HG02798 (cell line): Measurements from ENCODE around the gene OR6N1.

Source experiments
- ATAC-seq: cut with Tn5 transposase; IDR thresholded peaks from one replicate; pipeline ENCODE4 v1.9.1; 2021; ENCODE audit warnings: mild to moderate bottlenecking; ENCODE audit not compliant: unreplicated experiment, poor library complexity

OR6N1 gene

DNA sequence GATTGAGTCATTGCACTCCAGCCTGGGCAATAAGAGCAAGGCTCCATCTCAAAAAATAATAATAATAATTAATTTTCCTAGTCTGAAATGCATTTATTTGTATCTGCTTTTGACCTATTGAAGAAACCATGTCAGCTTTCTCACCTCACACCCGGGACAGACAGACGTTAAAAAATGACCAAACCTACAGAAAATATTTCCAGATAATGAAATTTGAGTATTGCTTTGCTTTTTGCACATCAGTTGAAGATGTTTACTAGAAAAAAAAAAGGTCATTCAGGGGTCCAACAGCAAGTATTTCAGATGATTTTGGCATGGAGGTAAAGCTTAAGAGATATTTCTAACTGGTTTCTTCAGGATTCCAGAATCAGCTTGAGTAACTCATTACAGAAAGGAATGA, 17.6 kb downstream of the OR6N1 start, which contains the start of gene OR6K6:
TSS of gene OR6K6 (plus strand) at position 301 of the 400 bp plus-strand sequence. CDS start 168 bp downstream, outside the sequence.
- no peak for ATAC-seq

DNA sequence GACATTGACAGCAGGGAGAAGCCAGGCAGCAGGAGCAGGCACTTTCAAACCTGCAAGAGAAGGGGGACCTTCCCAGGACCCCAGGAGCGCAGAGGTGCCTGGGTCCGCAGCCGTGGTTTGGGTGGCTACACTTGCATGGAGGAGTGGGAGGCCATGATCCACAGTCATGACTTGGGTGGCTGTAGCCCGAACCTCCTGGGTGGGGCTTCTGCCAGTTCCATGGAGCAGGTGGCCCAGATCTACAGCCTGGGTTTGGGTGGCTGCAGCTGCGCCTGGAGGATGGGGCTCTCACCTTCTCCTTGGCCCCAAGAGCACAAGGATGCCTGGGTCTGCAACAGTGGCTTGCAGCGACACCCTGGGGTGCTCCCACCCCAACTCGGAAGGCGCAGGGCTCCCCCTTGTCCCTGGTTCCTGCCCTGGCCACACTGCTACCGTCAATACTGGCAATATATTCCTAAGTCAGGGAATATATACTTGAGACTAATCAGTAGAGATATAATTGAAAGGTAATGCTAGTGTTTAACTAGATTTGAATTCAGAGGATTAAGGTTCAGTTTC, 19.8 kb downstream of the OR6N1 start:
- ATAC-seq, result no peak

DNA sequence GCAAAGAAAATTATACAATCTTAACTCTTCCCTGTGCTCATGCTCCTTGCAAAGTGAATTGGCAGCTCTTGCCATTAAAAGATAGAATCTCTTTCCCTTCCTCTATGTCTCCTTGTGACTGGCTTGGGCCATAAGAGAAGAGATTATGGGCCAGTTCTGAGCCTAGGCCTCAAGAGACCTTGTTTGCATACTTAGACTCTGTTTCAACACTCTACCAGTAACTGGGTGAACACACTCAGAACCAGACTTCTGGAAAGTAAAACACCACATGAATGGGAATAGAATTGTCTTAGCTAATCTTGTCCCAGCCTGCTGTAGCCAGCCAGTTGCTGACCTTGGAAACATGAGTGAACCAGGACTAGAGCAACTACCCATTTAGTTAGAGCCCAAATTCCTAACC, 36.1 kb downstream of the OR6N1 start:
- ATAC-seq, result no peak

DNA sequence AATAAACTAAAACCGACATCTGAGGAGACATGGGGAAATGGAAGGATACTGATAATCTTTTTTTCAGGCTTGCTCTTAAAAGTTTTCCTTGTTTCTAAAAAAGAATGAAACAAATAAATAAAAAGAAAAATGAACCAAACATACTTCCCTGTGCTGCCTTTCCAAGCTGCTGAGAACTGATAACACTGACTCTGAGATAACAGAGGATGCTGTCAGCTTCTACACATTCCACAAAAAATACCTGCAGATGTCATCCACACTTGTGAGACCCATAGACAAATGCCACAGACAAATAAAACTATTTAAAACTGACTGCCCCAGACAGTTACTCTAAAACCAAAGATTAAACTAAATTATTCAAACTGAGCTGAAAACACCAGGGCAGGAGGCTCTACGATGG, 39.5 kb downstream of the OR6N1 start:
- no peak for ATAC-seq

DNA sequence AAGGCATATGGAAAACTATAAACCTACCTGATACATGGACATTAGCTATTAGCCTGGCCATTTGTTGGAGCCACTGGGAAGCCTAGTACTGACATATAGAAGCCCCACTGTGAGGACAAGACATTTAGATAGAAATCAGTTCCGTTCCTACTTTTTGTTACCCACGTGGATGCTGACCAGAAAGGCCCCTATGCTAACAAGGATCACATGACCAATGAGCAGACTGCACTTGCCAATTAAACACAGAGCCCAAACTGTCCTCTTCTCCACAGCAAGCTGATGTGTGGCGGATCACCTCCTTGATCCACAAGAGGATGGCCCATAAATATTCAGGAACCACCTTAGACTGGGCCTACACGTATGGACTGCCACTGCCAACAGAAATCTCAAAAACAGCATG, 40.3 kb downstream of the OR6N1 start:
- ATAC-seq, result no peak

DNA sequence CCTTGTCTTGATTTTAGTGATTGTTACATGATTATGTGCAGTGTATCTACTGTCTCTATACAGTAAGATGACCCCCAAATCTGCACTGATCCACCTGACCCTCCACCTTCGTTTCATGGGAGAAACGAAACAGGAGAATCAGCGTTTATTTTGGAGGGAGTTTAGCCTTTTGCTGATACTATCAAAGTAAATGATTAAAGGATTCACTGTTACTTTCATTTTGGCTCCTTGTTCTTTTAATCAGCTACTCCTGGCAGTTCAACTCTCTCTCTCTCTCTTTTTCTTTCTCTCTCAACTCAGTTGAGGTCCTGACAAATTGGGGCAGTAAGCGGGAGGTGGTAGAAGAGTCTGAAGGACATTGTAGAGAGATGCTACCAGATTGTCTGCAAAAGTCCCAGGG, 41.5 kb downstream of the OR6N1 start:
- ATAC-seq, result no peak

DNA sequence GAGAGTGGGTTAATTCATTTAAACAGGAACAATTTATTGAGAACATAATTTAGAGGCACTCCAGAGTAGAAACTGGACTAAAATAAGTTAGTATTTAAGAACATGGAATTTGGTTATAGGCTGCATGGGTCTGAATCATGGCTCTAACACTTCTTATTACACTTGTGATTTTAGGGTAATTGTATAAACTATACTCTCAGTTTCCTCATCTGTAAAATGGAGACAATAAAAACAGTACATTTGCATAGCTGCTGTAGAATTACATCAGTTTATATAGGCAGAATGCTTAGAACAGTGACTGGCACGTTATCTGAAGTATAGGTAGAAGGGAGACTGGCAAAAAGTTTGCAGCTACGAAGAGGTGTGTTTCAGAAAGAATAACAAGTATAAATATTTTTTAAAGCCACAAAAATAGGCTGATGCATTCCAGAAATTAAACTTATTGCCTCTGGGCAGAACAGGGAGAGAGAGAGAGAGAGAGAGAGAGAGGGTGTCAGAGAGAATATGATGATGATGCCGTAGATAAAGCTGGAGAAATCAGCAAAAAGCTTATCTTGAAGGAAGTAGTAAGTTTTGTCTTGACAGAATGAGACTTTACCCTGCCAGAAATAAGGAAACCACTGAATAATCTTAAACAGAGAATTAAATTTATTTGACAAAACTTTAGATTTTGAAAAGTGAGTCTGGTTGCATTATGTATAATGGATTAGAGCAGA, 43.3 kb downstream of the OR6N1 start:
- ATAC-seq, result no peak

DNA sequence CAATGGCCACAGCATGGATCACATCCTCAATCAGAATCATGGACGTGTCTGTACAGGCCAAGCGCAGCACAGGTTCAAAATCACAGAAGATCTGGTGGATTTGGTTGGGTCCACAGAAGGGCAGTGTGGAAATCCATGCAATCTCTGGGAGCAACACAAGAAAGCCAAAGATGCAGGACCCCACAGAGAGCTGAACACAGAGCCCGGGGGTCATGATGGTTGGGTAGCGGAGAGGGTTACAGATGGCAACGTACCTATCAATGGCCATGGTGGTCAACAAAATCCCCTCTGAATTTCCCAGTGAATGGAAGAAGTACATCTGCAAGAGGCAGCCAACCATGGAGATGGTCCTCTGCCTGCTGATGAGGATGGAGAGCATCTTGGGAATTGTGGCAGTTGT, 47.6 kb downstream of the OR6N1 start:
- ATAC-seq, result no peak

DNA sequence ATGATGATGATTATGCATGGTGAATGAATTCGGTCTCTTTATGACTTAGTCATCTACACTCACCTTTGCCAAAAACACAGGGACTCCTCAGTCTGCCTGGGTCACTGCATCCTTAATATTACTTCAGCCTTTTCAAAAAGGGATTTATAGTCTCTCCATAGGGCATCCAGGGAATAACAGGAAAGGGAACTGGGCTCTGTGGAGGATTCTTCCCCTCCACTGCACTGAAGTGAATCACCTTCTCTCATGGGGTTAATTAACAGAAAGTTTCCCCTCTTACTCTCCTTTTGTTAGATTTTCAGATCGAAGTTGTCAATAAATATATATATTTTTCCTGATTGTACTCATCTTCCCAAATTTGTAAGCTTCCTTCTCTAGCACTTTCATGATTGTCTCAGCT, 51.4 kb downstream of the OR6N1 start, which contains the start of gene OR6K3:
TSS of gene OR6K3 (minus strand) at position 101 of the 400 bp plus-strand sequence. CDS start 2,605 bp downstream, outside the sequence.
- ATAC-seq, result no peak

DNA sequence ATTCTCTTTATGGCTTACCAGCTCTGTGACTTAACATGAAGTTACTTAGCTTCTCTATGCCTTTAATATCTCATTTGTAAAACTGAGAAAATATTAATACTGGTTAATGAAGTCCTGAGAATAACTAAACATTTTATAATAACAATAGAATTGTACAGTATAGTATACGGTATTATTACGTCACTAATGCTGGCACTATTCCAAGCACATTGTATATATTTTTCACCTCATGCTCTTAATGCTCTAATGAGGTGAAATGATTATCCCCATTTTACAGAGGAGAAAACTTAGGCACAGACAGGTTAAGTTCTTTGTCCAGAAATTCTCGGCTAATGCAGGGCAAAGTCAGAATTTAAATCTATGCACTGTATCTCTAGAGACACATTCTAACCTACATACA, 52.3 kb downstream of the OR6N1 start:
- ATAC-seq, result no peak

DNA sequence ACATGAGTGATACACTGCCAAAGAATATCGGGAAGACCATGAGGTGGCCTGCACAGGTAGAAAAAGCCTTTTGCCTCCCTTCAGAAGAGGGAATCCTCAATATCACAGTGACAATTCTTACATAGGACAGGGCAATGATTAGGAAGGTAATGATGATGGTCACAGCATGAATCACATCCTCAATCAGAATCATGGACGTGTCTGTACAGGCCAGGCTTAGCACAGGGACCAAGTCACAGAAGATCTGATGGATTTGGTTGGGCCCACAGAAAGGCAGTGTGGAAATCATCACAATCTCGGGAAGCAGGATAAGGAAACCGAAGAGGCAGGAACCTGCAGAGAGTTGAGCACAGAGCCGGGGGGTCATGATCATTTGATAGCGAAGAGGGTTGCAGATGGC, 54.7 kb downstream of the OR6N1 start:
- no peak for ATAC-seq

DNA sequence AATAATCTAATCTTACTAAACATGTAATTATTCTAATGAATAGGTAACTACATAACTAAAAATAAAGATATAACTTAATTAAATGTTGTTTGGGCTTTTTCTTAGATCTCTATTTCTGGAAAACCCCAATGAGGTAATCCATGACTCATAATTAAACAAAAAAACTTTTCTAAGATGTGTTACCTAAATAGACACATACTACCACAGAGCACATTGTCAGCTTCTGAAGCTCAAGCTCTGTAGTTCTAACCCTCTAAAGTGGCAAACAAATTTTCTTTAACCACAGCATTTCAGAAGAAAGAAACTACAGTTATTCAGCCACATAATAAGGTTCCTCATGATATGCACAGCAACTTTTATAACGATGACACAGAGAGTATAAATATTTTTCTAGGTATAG, 55.7 kb downstream of the OR6N1 start:
- peak; percentile 61 for ATAC-seq

DNA sequence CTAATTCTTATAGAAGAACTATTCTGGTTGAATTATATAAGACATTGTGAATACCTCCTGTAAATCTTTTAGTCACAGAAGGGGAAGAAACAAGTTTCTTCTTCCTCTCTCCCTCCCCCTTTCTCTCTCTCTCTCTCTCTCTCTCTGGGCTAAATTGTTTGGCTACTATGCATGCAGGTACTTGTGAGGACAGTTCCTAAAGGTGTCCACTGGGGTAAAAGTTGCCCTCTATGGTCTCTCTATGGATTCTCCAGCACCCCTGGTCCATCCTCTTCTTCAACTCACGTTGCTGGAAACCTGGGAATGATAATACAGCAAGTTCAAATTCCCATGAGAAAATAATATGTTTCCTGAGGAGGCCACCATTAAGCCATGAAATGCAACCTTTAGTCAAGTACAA, 57.2 kb downstream of the OR6N1 start:
- no peak for ATAC-seq
